HG03460 (cell line): ENCODE measurements around the gene FOXO3.

ENCODE experiments used
- ATAC-seq: cut with Tn5 transposase; IDR thresholded peaks from one replicate; pipeline ENCODE4 v1.9.1; 2021; ENCODE audit not compliant: unreplicated experiment

The FOXO3 gene

GRCh38 chr6:108710551-108710950, 149.8 kb downstream of the FOXO3 start:
- no peak for ATAC-seq

GRCh38 chr6:108711071-108711470, 150.4 kb downstream of the FOXO3 start:
- no peak for ATAC-seq

GRCh38 chr6:108711826-108712225, 151.1 kb downstream of the FOXO3 start:
- no peak for ATAC-seq

GRCh38 chr6:108712946-108713345, 152.2 kb downstream of the FOXO3 start:
- no peak for ATAC-seq

GRCh38 chr6:108714101-108714765, 153.5 kb downstream of the FOXO3 start:
- no peak for ATAC-seq

- ATAC-seq: no peak
These were observed 154.2 kb downstream of the FOXO3 start for GRCh38 chr6:108714766-108715414.

- no peak for ATAC-seq
These were observed 155.1 kb downstream of the FOXO3 start for GRCh38 chr6:108715832-108716231.

- no peak for ATAC-seq
These were observed 156.4 kb downstream of the FOXO3 start for GRCh38 chr6:108716801-108717791.

- ATAC-seq: no peak
These were observed 158.8 kb downstream of the FOXO3 start for GRCh38 chr6:108719477-108719876.

- ATAC-seq: no peak
These were observed 160.1 kb downstream of the FOXO3 start for GRCh38 chr6:108720827-108721226.

GRCh38 chr6:108721286-108721685, 160.6 kb downstream of the FOXO3 start:
- ATAC-seq: no peak

GRCh38 chr6:108723594-108723993, 162.9 kb downstream of the FOXO3 start:
- no peak for ATAC-seq

- ATAC-seq: no peak
These were observed 166.1 kb downstream of the FOXO3 start for GRCh38 chr6:108726726-108727339.

- no peak for ATAC-seq
These were observed 167.4 kb downstream of the FOXO3 start for GRCh38 chr6:108727966-108728730.

- no peak for ATAC-seq
These were observed 168.1 kb downstream of the FOXO3 start for GRCh38 chr6:108728826-108729225.

GRCh38 chr6:108730635-108731515, 170.2 kb downstream of the FOXO3 start:
- no peak for ATAC-seq

- no peak for ATAC-seq
These were observed 171.6 kb downstream of the FOXO3 start for GRCh38 chr6:108732091-108732870.

- ATAC-seq: no peak
These were observed 172.3 kb downstream of the FOXO3 start for GRCh38 chr6:108733051-108733450.
